HG02759 (cell line): Measurements from ENCODE around the gene GPX6.
"Not testable (repeated sequence)": the region's sequence is repeated elsewhere in the genome, so short reads cannot be mapped to it uniquely, and the experiment has no call there.

Experiments
- ATAC-seq: cut with Tn5 transposase; IDR thresholded peaks from one replicate; pipeline ENCODE4 v1.9.1; 2021; ENCODE audit warnings: mild to moderate bottlenecking, moderate library complexity; ENCODE audit not compliant: unreplicated experiment

Gene GPX6

GRCh38 chr6:28486533-28486932 is 29.1 kb downstream of the GPX6 start:
- ATAC-seq: no peak

- ATAC-seq: no peak
These were observed 30.1 kb downstream of the GPX6 start for GRCh38 chr6:28485482-28485881.

GRCh38 chr6:28480253-28480932 is 35.2 kb downstream of the GPX6 start:
- no peak for ATAC-seq

- no peak for ATAC-seq
These were observed 37.1 kb downstream of the GPX6 start for GRCh38 chr6:28478518-28478917.

- ATAC-seq: peak; percentile 77
These were observed 41.0 kb downstream of the GPX6 start for GRCh38 chr6:28474441-28475219.

- ATAC-seq: not testable (repeated sequence)
These were observed 46.3 kb downstream of the GPX6 start for GRCh38 chr6:28469153-28469745.

- no peak for ATAC-seq
These were observed 47.5 kb downstream of the GPX6 start for GRCh38 chr6:28468056-28468455.

- ATAC-seq: no peak
These were observed 53.2 kb downstream of the GPX6 start for GRCh38 chr6:28462401-28462800.

GRCh38 chr6:28458568-28458967 is 57.0 kb downstream of the GPX6 start:
- ATAC-seq: no peak
